ENCODE measurements around the gene CEACAM20.
"Not testable (repeated sequence)": the region's sequence is repeated elsewhere in the genome, so short reads cannot be mapped to it uniquely, and the experiment has no call there.

Gene CEACAM20

GRCh38 chr19:44476559-44477408, 52.7 kb downstream of the CEACAM20 start:
- DNase-seq (ENCODE audit: low spot score): no peak

GRCh38 chr19:44468730-44469129, 60.7 kb downstream of the CEACAM20 start:
- not testable (repeated sequence) for DNase-seq (ENCODE audit: low spot score)

DNA sequence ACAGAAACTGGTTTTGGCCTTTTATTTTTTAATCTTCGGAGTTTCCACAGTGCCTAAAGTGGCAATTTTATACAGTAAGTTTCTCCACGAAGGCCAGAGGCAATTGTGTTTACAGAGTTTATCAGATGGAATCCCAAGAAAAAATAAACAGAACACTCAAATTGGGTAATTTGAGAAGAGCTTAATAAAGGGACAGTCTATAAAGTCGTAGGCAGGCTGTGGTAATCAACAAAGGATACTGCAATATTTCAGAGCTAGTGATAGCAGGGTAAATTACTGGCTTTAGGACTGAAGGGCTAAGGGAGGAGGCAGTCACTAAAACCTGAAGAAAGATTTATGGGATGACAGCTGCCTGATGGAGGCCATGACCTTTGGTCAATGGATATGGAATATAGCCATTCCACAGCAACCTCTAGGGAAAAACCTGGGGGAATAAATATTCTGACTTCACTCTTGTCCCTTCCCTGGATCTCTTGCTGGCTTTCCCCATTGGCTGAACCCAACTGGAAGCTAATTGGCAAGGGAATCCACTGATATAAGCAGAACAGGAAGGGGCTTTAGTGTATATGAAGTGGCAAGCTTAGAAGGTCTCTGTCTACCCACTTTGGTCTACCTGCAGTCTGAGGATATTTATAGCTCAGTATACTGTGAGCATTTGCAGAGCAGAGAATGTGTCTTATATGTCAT, 66.7 kb downstream of the CEACAM20 start:
- DNase-seq (ENCODE audit: low spot score): not testable (repeated sequence)
